Measurements from ENCODE around the gene SEMA5A. TPM values are rescaled to one million over a fixed set of nuclear protein-coding genes. Genes with fewer than 3 reads are reported as not detected.

SEMA5A gene
- polyA plus RNA-seq, 1 experiment: 98.4 TPM

- H3K4me3 ChIP-seq (ENCODE audit: low read depth, low read length): no peak overlapping the region
- no peaks in the 10 kb centered on the region for H3K36me3 ChIP-seq (ENCODE audit: control insufficient read depth, insufficient read depth, low read length)
- peak; percentile 66 for DNase-seq (ENCODE audit: low read depth)
- ChIA-PET POLR2A (interaction anchor here (0.6 kb wide), 1 partner anchor 264 kb away, joined by 3 read pairs; no protein-coding TSS in a partner anchor), CTCF (interaction anchor here (0.8 kb wide), 1 partner anchor 37 kb away, joined by 3 read pairs; no protein-coding TSS in a partner anchor)
- TF ChIP-seq CTCF (IDR thresholded peaks at IDR 0.05; ENCODE audit: insufficient read depth, low read depth, low read length): no peak
- H3K27me3 ChIP-seq (ENCODE audit: control insufficient read depth, insufficient read depth, low read length): no peaks in the 10 kb centered on the region
These were observed 261.0 kb downstream of the SEMA5A start for GRCh38 chr5:9284781-9285307.

- Histone ChIP-seq H3K27me3 (ENCODE audit: control insufficient read depth, insufficient read depth, low read length) (no peaks in the 10 kb centered on the region), H3K4me3 (ENCODE audit: low read depth, low read length) (no peak overlapping the region), H3K36me3 (ENCODE audit: control insufficient read depth, insufficient read depth, low read length) (no peaks in the 10 kb centered on the region)
- ChIA-PET POLR2A (no interaction called here), CTCF (interaction anchor here (0.8 kb wide), 1 partner anchor 38 kb away, joined by 3 read pairs; no protein-coding TSS in a partner anchor)
- no peak for TF ChIP-seq CTCF (IDR thresholded peaks at IDR 0.05; ENCODE audit: insufficient read depth, low read depth, low read length)
- DNase-seq (ENCODE audit: low read depth): no peak
These were observed 261.6 kb downstream of the SEMA5A start for GRCh38 chr5:9284272-9284671.

- ChIA-PET CTCF (interaction anchor here (0.9 to 1.1 kb wide), 2 partner anchors 11 to 30 kb away, joined by 3 read pairs; no protein-coding TSS in a partner anchor), POLR2A (no interaction called here)
- no peak for TF ChIP-seq CTCF (IDR thresholded peaks at IDR 0.05; ENCODE audit: insufficient read depth, low read depth, low read length)
- Histone ChIP-seq H3K36me3 (ENCODE audit: control insufficient read depth, insufficient read depth, low read length) (no peaks in the 10 kb centered on the region), H3K27me3 (ENCODE audit: control insufficient read depth, insufficient read depth, low read length) (no peaks in the 10 kb centered on the region), H3K4me3 (ENCODE audit: low read depth, low read length) (no peak overlapping the region)
- no peak for DNase-seq (ENCODE audit: low read depth)
These were observed 262.4 kb downstream of the SEMA5A start for GRCh38 chr5:9283473-9283872.

- TF ChIP-seq CTCF (IDR thresholded peaks at IDR 0.05; ENCODE audit: insufficient read depth, low read depth, low read length): no peak
These were observed 262.9 kb downstream of the SEMA5A start for GRCh38 chr5:9283021-9283420.

GRCh38 chr5:9282211-9282610 is 263.7 kb downstream of the SEMA5A start:
- ChIA-PET POLR2A (no interaction called here), CTCF (no interaction called here)
- no peak for DNase-seq (ENCODE audit: low read depth)
- no peak overlapping the region for H3K4me3 ChIP-seq (ENCODE audit: low read depth, low read length)
- H3K36me3 ChIP-seq (ENCODE audit: control insufficient read depth, insufficient read depth, low read length): no peaks in the 10 kb centered on the region
- H3K27me3 ChIP-seq (ENCODE audit: control insufficient read depth, insufficient read depth, low read length): no peaks in the 10 kb centered on the region
- TF ChIP-seq CTCF (IDR thresholded peaks at IDR 0.05; ENCODE audit: insufficient read depth, low read depth, low read length): no peak

More at GRCh38 chr5:9283021-9283420, 262.9 kb downstream of the SEMA5A start:
- DNase-seq (ENCODE audit: low read depth): no peak
- H3K36me3 ChIP-seq (ENCODE audit: control insufficient read depth, insufficient read depth, low read length): no peaks in the 10 kb centered on the region
- H3K4me3 ChIP-seq (ENCODE audit: low read depth, low read length): no peak overlapping the region
- ChIA-PET POLR2A (no interaction called here), CTCF (interaction anchor here (0.9 to 1.1 kb wide), 2 partner anchors 11 to 30 kb away, joined by 3 read pairs; no protein-coding TSS in a partner anchor)
- H3K27me3 ChIP-seq (ENCODE audit: control insufficient read depth, insufficient read depth, low read length): no peaks in the 10 kb centered on the region

Data from BJ (cell line).